Pancreas (tissue), 10 donors: ENCODE measurements around the gene KIAA0319L. TPM values are rescaled to one million over a fixed set of nuclear protein-coding genes. Genes with fewer than 3 reads are reported as not detected.

Experiments used
- ATAC-seq, 4 donors: fragments of 200-7000 bp; cut with Tn5 transposase; one replicate each; pipeline versions ENCODE4 v1.8.0 to v1.9.1; 2020; ENCODE audit warnings: mild to moderate bottlenecking in 4 of 4, moderate library complexity in 4 of 4
- DNase-seq, 6 donors: peaks; one replicate each; pipeline ENCODE4 v3.0.0-alpha.2; 2020
- FAIRE-seq: peaks from 2 replicates; lab custom pipeline; 2012; peaks lifted over from hg19 to GRCh38; lab: Jason Lieb, UNC
- H3K27ac ChIP-seq, 4 donors: fragments of 200-600 bp; sonication (generic); 1 replicate in 3 of 4; 2 replicates in 1 of 4; pipeline versions ENCODE4 v1.5.0 to v1.8.0; 2020
- H3K27me3 ChIP-seq, 4 donors: fragments of 200-600 bp; one replicate each; pipeline ENCODE4 v1.8.0; 2021
- H3K36me3 ChIP-seq, 3 donors: fragments of 200-600 bp; sonication (generic) in 1 of 3; one replicate each; pipeline versions ENCODE4 v1.5.0 to v1.8.0; 2020 to 2021
- H3K4me1 ChIP-seq, 3 donors: fragments of 200-600 bp; one replicate each; pipeline ENCODE4 v1.8.0; 2021
- H3K4me3 ChIP-seq, 4 donors: fragments of 200-600 bp; sonication (generic) in 2 of 4; one replicate each; pipeline versions ENCODE4 v1.5.0 to v1.8.0; 2020 to 2021
- H3K9me3 ChIP-seq, 4 donors: fragments of 200-600 bp; one replicate each; pipeline ENCODE4 v1.8.0; 2021
- WGBS, 2 donors: extraction: QIAGEN DNeasy Blood & Tissue Kit; methylation state at CpG; one replicate each; pipeline ENCODE4 v1.1.7; 2013; 5-methylcytosine and 5-hydroxymethylcytosine counted together
- intact Hi-C, 3 donors: fragments of 100-400 bp; cut with DNase I; formaldehyde crosslinking; loops; one replicate each; pipeline versions ENCODE4 v1.11.1 to v1.14.2; 2022
- polyA plus RNA-seq, 2 donors: library from polyadenylated mRNA; stranded (reverse); fragments of 200-250 nt; gene quantifications; one replicate each; pipeline ENCODE4 v1.2.3, GENCODE V29; 2013
- total RNA-seq, 6 donors: library from RNA; stranded (reverse); fragmentation: NEBNext Ultra II Directional in 4 of 6; extraction: Animal tissue kit (Norgen Biotek cat#: 25700) in 4 of 6; gene quantifications; one replicate each; pipeline versions ENCODE4 v1.2.1 to v1.2.4, GENCODE V29; 2021 to 2023
- TF ChIP-seq, protein P1 (sequence below), 4 donors: fragments of 200-600 bp; sonication (generic) in 3 of 4; IDR thresholded peaks; one replicate each; pipeline versions ENCODE4 v1.5.0 to v1.8.0; 2021; ENCODE audit warnings: antibody characterized with exemption in 4 of 4
- donor health status: healthy with polysubstance abuse.
- donor health status: DM: no; HTN: no; CAD: no; lungs with moderate emphysema.
- donor health status: DM: no; HTN: no; CAD: no.
- donor health status: control.
- donor health status: control.
- donor health status: Bipolar disorder and iron deficiency.
- donor health status: DM: yes; HTN: yes; CAD: no.
- donor health status: DM: no; HTN: no; CAD: no.
- donor health status: DM: no; HTN: no; CAD: no.
- donor health status: DM: yes; HTN: yes; CAD: no.

KIAA0319L gene
- total and polyA plus RNA-seq, 8 donors: 22.9 to 50.8 (median 44.1) TPM

DNA sequence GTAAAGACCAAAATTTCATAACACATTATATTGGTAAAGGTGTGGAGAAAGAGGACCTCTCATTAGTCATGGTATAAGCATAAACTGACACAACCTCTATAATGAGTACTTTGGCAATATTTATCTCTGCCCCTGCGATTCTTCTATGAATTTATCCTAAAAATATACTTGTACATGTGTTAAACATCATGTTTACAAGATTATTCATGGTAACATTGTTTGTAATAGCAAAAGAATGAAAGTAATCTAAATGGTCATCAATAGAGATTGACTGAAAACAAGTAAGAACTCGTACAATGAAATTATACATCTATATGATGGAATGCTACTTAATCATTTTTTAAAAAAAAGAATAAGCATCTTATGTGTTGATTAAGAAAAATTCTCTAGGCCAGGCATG is 96.4 kb downstream of the KIAA0319L start:
- TF ChIP-seq, protein P1, sequence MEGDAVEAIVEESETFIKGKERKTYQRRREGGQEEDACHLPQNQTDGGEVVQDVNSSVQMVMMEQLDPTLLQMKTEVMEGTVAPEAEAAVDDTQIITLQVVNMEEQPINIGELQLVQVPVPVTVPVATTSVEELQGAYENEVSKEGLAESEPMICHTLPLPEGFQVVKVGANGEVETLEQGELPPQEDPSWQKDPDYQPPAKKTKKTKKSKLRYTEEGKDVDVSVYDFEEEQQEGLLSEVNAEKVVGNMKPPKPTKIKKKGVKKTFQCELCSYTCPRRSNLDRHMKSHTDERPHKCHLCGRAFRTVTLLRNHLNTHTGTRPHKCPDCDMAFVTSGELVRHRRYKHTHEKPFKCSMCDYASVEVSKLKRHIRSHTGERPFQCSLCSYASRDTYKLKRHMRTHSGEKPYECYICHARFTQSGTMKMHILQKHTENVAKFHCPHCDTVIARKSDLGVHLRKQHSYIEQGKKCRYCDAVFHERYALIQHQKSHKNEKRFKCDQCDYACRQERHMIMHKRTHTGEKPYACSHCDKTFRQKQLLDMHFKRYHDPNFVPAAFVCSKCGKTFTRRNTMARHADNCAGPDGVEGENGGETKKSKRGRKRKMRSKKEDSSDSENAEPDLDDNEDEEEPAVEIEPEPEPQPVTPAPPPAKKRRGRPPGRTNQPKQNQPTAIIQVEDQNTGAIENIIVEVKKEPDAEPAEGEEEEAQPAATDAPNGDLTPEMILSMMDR (IDR thresholded peaks at IDR 0.05): no peak
- FAIRE-seq: no peak
- no peak overlapping the region for H3K27ac ChIP-seq
- no peak for ATAC-seq
- H3K27me3 ChIP-seq: no peaks in the 10 kb centered on the region
- H3K36me3 ChIP-seq: peaks cover 0 to 40% (median 2%) of the 10 kb centered on the region in 3 donors
- no peak overlapping the region for H3K4me3 ChIP-seq
- 93 to 95% methylated on average over 2 of the region's 2 CpGs for WGBS, 2 donors
- DNase-seq: no peak
- no peaks in the 10 kb centered on the region for H3K9me3 ChIP-seq
- intact Hi-C loops: no loop called here
- no peaks in the 10 kb centered on the region for H3K4me1 ChIP-seq

DNA sequence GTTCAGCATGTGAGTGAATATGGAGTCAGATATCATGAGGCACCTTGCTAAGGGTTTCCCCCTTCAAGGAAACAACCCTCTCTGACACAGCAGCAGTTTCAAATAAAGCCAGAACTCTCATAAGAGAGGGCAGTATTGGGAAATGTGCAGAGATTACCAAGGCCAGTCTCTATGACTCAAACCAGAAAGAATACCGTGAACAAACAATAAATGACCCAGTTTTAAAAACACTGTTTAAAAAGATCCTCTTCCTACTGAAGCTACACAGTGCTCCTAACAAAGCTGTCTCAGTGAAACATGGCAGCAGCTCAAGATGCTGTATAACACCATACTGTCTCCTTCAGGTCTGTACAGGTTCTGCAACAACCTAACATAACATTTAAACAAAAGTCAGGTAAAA is 102.6 kb downstream of the KIAA0319L start:
- Histone ChIP-seq H3K4me3 (no peak overlapping the region), H3K27ac (peak overlapping the region in 2 of 4 donors; percentile 15 to 30), H3K27me3 (no peaks in the 10 kb centered on the region), H3K9me3 (no peaks in the 10 kb centered on the region), H3K4me1 (peaks cover 15 to 41% (median 25%) of the 10 kb centered on the region in 3 donors), H3K36me3 (peaks cover 0 to 15% (median 14%) of the 10 kb centered on the region in 3 donors)
- no peak for FAIRE-seq
- DNase-seq: no peak
- TF ChIP-seq, protein P1 (IDR thresholded peaks at IDR 0.05): no peak
- 48 to 52% methylated on average over 1 of the region's 1 CpG for WGBS, 2 donors
- peak; percentile 36 to 56 (median 42) for ATAC-seq
- intact Hi-C loops: loop anchor here in 2 of 3 donors (5.0 kb wide), 1 partner anchor 108 kb away; no protein-coding TSS in a partner anchor

DNA sequence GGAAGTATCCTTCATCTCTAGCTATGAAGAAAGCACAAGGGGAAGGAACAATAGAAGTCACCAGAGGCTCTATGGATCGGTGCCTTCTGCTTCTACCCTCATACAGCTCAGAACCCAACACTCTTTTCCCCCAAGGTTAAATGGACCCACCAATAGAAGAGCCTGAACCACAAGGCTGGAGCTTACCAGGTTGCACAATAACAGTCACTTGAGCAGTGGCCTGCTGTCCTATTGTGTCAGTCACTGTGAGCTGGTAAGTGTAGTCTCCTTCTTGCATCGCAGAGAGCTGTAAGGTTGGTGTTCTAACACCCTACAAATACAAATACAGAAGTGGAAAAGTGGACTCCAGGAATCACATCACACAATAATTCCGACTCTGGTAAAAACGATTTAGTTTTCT is 103.0 kb downstream of the KIAA0319L start:
- 89 to 95% methylated on average over 4 of the region's 4 CpGs for WGBS, 2 donors
- Histone ChIP-seq H3K36me3 (peaks cover 0 to 19% (median 16%) of the 10 kb centered on the region in 3 donors), H3K4me1 (peaks cover 18 to 43% (median 25%) of the 10 kb centered on the region in 3 donors), H3K9me3 (no peaks in the 10 kb centered on the region), H3K27ac (peak overlapping the region in 2 of 4 donors; percentile 15 to 30), H3K4me3 (no peak overlapping the region), H3K27me3 (no peaks in the 10 kb centered on the region)
- FAIRE-seq (no peak), DNase-seq (no peak), ATAC-seq (no peak)
- TF ChIP-seq, protein P1 (IDR thresholded peaks at IDR 0.05): no peak
- intact Hi-C loops: loop anchor here in 2 of 3 donors (5.0 kb wide), 1 partner anchor 108 kb away; no protein-coding TSS in a partner anchor

DNA sequence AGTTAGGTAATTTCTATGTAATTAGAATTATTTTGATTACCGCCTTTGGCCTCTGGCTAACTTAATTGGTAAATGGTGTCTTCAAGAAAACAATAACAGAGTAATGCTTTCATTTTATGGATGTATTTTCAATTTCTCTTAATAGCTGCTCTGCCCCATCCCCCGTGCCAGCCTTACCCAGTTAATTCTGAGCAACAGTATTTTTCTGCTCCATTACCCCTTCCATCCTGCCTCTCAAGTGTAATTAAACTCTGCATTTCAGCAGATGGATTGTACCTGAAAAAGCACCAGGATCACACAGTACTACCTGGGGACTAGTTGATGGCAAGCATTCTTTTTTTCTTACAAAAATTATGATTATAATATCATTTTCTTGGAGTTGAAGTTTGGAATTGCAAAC is 104.2 kb downstream of the KIAA0319L start:
- Histone ChIP-seq H3K36me3 (peaks cover 0 to 17% (median 16%) of the 10 kb centered on the region in 3 donors), H3K4me3 (no peak overlapping the region), H3K4me1 (peaks cover 26 to 54% (median 32%) of the 10 kb centered on the region in 3 donors), H3K9me3 (no peaks in the 10 kb centered on the region), H3K27me3 (no peaks in the 10 kb centered on the region), H3K27ac (no peak overlapping the region)
- WGBS, 2 donors: 91 to 95% methylated on average over 2 of the region's 2 CpGs
- no peak for FAIRE-seq
- no peak for DNase-seq
- intact Hi-C loops: loop anchor here in 2 of 3 donors (5.0 kb wide), 1 partner anchor 109 kb away; no protein-coding TSS in a partner anchor
- no peak for ATAC-seq
- TF ChIP-seq, protein P1 (IDR thresholded peaks at IDR 0.05): no peak
